AG09319 (cell line): ENCODE measurements around the gene RGL1.
A peak's percentile ranks its signal among the peaks of the same experiment; 100 is the strongest.

Experiments
- DNase-seq: peaks from one replicate; pipeline ENCODE4 v3.0.0-alpha.2; 2010; ENCODE audit warnings: low read depth; ENCODE audit errors: extremely low read depth
- CTCF ChIP-seq: IDR thresholded peaks from 2 replicates; pipeline ENCODE4 v1.5.1; 2011; ENCODE audit warnings: low read depth, mild to moderate bottlenecking, inconsistent platforms, low read length, moderate library complexity

The RGL1 gene

GRCh38 chr1:183925947-183926346, 121.0 kb downstream of the RGL1 start:
- DNase-seq, result no peak
- no peak for TF ChIP-seq CTCF

GRCh38 chr1:183926983-183927382, 122.1 kb downstream of the RGL1 start:
- no peak for TF ChIP-seq CTCF
- no peak for DNase-seq

GRCh38 chr1:183931646-183932271, 126.8 kb downstream of the RGL1 start:
- no peak for TF ChIP-seq CTCF
- no peak for DNase-seq

GRCh38 chr1:183932412-183932811, 127.5 kb downstream of the RGL1 start:
- DNase-seq, result peak; percentile 54
- TF ChIP-seq CTCF, result no peak

- no peak for DNase-seq
- no peak for TF ChIP-seq CTCF
Measured at GRCh38 chr1:183933528-183934179, 128.7 kb downstream of the RGL1 start.

- no peak for DNase-seq
- TF ChIP-seq CTCF, result no peak
Measured at GRCh38 chr1:183934314-183934713, 129.4 kb downstream of the RGL1 start.

GRCh38 chr1:183936009-183936408, 131.1 kb downstream of the RGL1 start:
- no peak for DNase-seq
- TF ChIP-seq CTCF, result no peak
